Neural cell (in vitro differentiated cells): ENCODE measurements around the gene DESI2. TPM values are rescaled to one million over a fixed set of nuclear protein-coding genes. Genes with fewer than 3 reads are reported as not detected.

Experiments used
- H2AFZ ChIP-seq: fragments of 200-600, 300-800 bp; sonication (generic), shearing (Covaris generic); 2 replicates; pipeline ENCODE4 v1.6.0; 2014; ENCODE audit warnings: low read depth, mild to moderate bottlenecking, antibody characterized with exemption, low read length, moderate library complexity
- H3F3A ChIP-seq: fragments of 200-600 bp; shearing (Covaris generic); 2 replicates; pipeline ENCODE4 v1.6.1; 2016; ENCODE audit warnings: mild to moderate bottlenecking, moderate library complexity, mixed read lengths, antibody characterized with exemption, low read length; ENCODE audit not compliant: insufficient read depth, poor library complexity, severe bottlenecking
- H3K27ac ChIP-seq: fragments of 200-600, 300-800 bp; sonication (generic), shearing (Covaris generic); 2 replicates; pipeline ENCODE4 v1.5.1; 2014; ENCODE audit warnings: mild to moderate bottlenecking, low read length, moderate library complexity
- H3K27me3 ChIP-seq: fragments of 300-800, 200-600 bp; sonication (generic), shearing (Covaris generic); 2 replicates; pipeline ENCODE4 v1.6.0; 2014; ENCODE audit warnings: mild to moderate bottlenecking, low read depth, low read length, moderate library complexity; ENCODE audit not compliant: insufficient read depth
- H3K36me3 ChIP-seq: fragments of 300-800, 200-600 bp; sonication (generic), shearing (Covaris generic); 2 replicates; pipeline ENCODE4 v1.5.1; 2014; ENCODE audit warnings: mild to moderate bottlenecking, antibody characterized with exemption, low read length, moderate library complexity; ENCODE audit not compliant: insufficient read depth
- H3K4me2 ChIP-seq: fragments of 300-800, 200-600 bp; sonication (generic), shearing (Covaris generic); 2 replicates; pipeline ENCODE4 v1.6.0; 2014; ENCODE audit warnings: mild to moderate bottlenecking, low read length
- H3K4me3 ChIP-seq: fragments of 300-800, 200-600 bp; sonication (generic), shearing (Covaris generic); 2 replicates; pipeline ENCODE4 v1.5.1; 2014; ENCODE audit warnings: mild to moderate bottlenecking, low read length, moderate library complexity
- H3K79me2 ChIP-seq: fragments of 200-600 bp; shearing (Covaris generic); replicated peaks from 2 replicates; pipeline ENCODE4 v1.6.0; 2014; ENCODE audit warnings: mild to moderate bottlenecking, low read length, moderate library complexity; ENCODE audit not compliant: insufficient read depth
- H3K9ac ChIP-seq: fragments of 300-800, 200-600 bp; sonication (generic), shearing (Covaris generic); 2 replicates; pipeline ENCODE4 v1.6.1; 2016; ENCODE audit warnings: mild to moderate bottlenecking, low read length, mixed read lengths
- H3K9me2 ChIP-seq: fragments of 200-600 bp; shearing (Covaris generic); 2 replicates; pipeline ENCODE4 v1.6.1; 2016; ENCODE audit warnings: mild to moderate bottlenecking, low read length, mixed read lengths; ENCODE audit not compliant: insufficient read depth
- H3K9me3 ChIP-seq: fragments of 200-600, 300-800 bp; sonication (generic), shearing (Covaris generic); 2 replicates; pipeline ENCODE4 v1.6.1; 2016; ENCODE audit warnings: mild to moderate bottlenecking, mixed run types, low read length, moderate library complexity, mixed read lengths
- H4K20me1 ChIP-seq: fragments of 200-600 bp; shearing (Covaris generic); 2 replicates; pipeline ENCODE4 v1.6.1; 2016; ENCODE audit warnings: mild to moderate bottlenecking, mixed run types; ENCODE audit not compliant: insufficient read depth
- EP300 ChIP-seq: fragments of 450-650 bp; conservative IDR thresholded peaks from 2 replicates; pipeline ENCODE4 v1.6.1; 2014; ENCODE audit warnings: antibody characterized with exemption, mild to moderate bottlenecking, moderate library complexity; ENCODE audit not compliant: poor library complexity, severe bottlenecking
- EZH2 ChIP-seq: fragments of 200-600, 300-800 bp; shearing (Covaris generic), sonication (generic); IDR thresholded peaks from 2 replicates; pipeline ENCODE4 v1.6.1; 2014; ENCODE audit warnings: antibody characterized with exemption, low read length, borderline replicate concordance, mild to moderate bottlenecking; ENCODE audit not compliant: insufficient read depth, poor library complexity, severe bottlenecking
- MXI1 ChIP-seq: fragments of 450-650 bp; conservative IDR thresholded peaks from 2 replicates; pipeline ENCODE4 v1.6.1; 2014; ENCODE audit warnings: antibody characterized with exemption, mild to moderate bottlenecking; ENCODE audit not compliant: poor library complexity, severe bottlenecking
- POLR2AphosphoS5 ChIP-seq: IDR thresholded peaks from 2 replicates; pipeline ENCODE4 v1.6.1; 2012
- RAD21 ChIP-seq: fragments of 450-650 bp; conservative IDR thresholded peaks from 2 replicates; pipeline ENCODE4 v1.6.1; 2014; ENCODE audit warnings: antibody characterized with exemption, mild to moderate bottlenecking, moderate library complexity
- SMC3 ChIP-seq: fragments of 450-650 bp; conservative IDR thresholded peaks from 2 replicates; pipeline ENCODE4 v1.6.1; 2014; ENCODE audit warnings: antibody characterized with exemption, mild to moderate bottlenecking, moderate library complexity; ENCODE audit not compliant: poor library complexity
- TAF1 ChIP-seq: IDR thresholded peaks from 2 replicates; pipeline ENCODE4 v1.6.1; 2012; ENCODE audit warnings: low read depth
- polyA plus RNA-seq: library from polyadenylated mRNA; depleted of rRNA; stranded (reverse); fragments of >200 nt; gene quantifications from 2 replicates; pipeline ENCODE4 v1.2.3, GENCODE V29; 2014
- TF ChIP-seq, protein P1 (sequence below): fragments of 450-650 bp; IDR thresholded peaks from 2 replicates; pipeline ENCODE4 v1.5.1; 2014; ENCODE audit warnings: antibody characterized with exemption, mild to moderate bottlenecking, moderate library complexity; ENCODE audit not compliant: poor library complexity, severe bottlenecking
- TF ChIP-seq, protein P2 (sequence below): IDR thresholded peaks from 2 replicates; pipeline ENCODE4 v1.6.1; 2012; ENCODE audit warnings: borderline replicate concordance

The DESI2 gene
- polyA plus RNA-seq, 1 donor from 2014 or later = 30.8 TPM

DNA sequence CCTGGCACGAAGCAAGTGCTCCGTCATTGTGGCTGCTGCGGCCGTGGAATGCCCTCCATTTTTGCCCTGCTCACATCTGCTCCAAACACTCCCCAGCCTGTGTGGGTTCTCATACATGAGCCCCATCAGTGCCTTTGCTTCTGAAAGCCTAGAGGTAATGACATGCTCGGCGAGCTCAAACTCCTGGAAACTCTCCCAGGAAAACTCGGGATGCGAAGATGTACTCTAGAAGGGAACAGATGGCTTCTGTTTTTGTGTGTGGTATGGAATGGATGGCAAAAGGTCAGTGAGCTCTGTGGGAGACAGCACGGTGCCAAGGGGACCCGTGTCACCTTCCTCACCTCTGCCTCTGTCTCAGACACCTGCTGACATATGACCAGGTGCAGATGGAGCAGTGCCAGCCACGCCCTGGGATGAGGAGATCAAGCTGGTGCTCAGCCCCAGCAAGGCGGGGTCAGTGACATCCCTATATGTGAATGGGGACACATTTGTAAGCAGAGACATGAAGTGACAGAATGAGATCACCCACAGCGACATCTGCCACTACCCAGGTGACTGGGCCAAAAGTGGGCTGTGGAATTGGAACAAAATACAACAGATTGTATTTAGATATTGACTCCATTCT, 98.5 kb downstream of the DESI2 start:
- Histone ChIP-seq H4K20me1 (no peaks in the 10 kb centered on the region), H3K9me3 (no peaks in the 10 kb centered on the region), H3K4me3 (no peak overlapping the region), H3K4me2 (no peak overlapping the region), H3K9me2 (no peaks in the 10 kb centered on the region), H3K27me3 (no peaks in the 10 kb centered on the region), H3F3A (no peaks in the 10 kb centered on the region), H2AFZ (no peak overlapping the region), H3K27ac (no peak overlapping the region), H3K36me3 (no peaks in the 10 kb centered on the region), H3K79me2 (no peaks in the 10 kb centered on the region), H3K9ac (no peak overlapping the region)
- TF ChIP-seq, protein P1, sequence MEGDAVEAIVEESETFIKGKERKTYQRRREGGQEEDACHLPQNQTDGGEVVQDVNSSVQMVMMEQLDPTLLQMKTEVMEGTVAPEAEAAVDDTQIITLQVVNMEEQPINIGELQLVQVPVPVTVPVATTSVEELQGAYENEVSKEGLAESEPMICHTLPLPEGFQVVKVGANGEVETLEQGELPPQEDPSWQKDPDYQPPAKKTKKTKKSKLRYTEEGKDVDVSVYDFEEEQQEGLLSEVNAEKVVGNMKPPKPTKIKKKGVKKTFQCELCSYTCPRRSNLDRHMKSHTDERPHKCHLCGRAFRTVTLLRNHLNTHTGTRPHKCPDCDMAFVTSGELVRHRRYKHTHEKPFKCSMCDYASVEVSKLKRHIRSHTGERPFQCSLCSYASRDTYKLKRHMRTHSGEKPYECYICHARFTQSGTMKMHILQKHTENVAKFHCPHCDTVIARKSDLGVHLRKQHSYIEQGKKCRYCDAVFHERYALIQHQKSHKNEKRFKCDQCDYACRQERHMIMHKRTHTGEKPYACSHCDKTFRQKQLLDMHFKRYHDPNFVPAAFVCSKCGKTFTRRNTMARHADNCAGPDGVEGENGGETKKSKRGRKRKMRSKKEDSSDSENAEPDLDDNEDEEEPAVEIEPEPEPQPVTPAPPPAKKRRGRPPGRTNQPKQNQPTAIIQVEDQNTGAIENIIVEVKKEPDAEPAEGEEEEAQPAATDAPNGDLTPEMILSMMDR = no peak
- TF ChIP-seq TAF1 (no peak), EP300 (no peak), RAD21 (no peak)

DNA sequence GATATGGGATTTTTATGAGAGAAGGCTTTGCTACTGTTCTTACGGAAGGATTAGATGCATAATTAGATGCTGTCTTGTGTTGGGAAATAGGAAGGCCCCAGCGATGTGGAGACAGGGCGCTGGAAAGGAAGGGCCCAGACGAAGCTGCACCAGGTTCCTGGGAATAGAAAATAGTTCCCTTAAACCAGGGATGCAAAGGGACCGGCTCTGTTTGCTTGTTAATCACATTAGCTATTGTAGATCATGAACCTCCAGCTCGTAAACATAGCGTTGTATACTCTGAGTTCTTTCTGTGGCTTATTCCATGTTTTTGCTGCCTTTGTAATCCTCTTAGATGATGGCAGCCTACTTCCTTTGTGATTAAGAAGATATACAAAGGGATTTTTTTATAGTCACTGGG, 102.7 kb downstream of the DESI2 start:
- Histone ChIP-seq H3K4me3 (no peak overlapping the region), H3K27me3 (no peaks in the 10 kb centered on the region), H3K36me3 (no peaks in the 10 kb centered on the region), H3K9ac (no peak overlapping the region), H3K9me3 (no peaks in the 10 kb centered on the region), H3K79me2 (no peaks in the 10 kb centered on the region), H3K27ac (no peak overlapping the region), H3K9me2 (no peaks in the 10 kb centered on the region), H2AFZ (no peak overlapping the region), H4K20me1 (no peaks in the 10 kb centered on the region), H3F3A (no peaks in the 10 kb centered on the region), H3K4me2 (no peak overlapping the region)
- TF ChIP-seq SMC3 (no peak), RAD21 (no peak), MXI1 (no peak), TAF1 (no peak), POLR2AphosphoS5 (no peak), EP300 (no peak), EZH2 (no peak)
- TF ChIP-seq, protein P1 = no peak
- TF ChIP-seq, protein P2, sequence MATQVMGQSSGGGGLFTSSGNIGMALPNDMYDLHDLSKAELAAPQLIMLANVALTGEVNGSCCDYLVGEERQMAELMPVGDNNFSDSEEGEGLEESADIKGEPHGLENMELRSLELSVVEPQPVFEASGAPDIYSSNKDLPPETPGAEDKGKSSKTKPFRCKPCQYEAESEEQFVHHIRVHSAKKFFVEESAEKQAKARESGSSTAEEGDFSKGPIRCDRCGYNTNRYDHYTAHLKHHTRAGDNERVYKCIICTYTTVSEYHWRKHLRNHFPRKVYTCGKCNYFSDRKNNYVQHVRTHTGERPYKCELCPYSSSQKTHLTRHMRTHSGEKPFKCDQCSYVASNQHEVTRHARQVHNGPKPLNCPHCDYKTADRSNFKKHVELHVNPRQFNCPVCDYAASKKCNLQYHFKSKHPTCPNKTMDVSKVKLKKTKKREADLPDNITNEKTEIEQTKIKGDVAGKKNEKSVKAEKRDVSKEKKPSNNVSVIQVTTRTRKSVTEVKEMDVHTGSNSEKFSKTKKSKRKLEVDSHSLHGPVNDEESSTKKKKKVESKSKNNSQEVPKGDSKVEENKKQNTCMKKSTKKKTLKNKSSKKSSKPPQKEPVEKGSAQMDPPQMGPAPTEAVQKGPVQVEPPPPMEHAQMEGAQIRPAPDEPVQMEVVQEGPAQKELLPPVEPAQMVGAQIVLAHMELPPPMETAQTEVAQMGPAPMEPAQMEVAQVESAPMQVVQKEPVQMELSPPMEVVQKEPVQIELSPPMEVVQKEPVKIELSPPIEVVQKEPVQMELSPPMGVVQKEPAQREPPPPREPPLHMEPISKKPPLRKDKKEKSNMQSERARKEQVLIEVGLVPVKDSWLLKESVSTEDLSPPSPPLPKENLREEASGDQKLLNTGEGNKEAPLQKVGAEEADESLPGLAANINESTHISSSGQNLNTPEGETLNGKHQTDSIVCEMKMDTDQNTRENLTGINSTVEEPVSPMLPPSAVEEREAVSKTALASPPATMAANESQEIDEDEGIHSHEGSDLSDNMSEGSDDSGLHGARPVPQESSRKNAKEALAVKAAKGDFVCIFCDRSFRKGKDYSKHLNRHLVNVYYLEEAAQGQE = no peak
